Mucosa of descending colon (tissue), 3 donors: Measurements from ENCODE around the gene SOCS1. TPM values are rescaled to one million over a fixed set of nuclear protein-coding genes. Genes with fewer than 3 reads are reported as not detected.

ENCODE experiments used
- ATAC-seq: fragments of 200-7000 bp; cut with Tn5 transposase; one replicate; pipeline ENCODE4 v1.9.1; 2020; ENCODE audit warnings: mild to moderate bottlenecking, moderate library complexity
- DNase-seq, 3 donors: peaks; one replicate each; pipeline ENCODE4 v3.0.0-alpha.2; 2020
- H3K36me3 ChIP-seq: fragments of 200-600 bp; one replicate; pipeline ENCODE4 v1.8.0; 2021; ENCODE audit warnings: low read depth, mild to moderate bottlenecking
- H3K4me1 ChIP-seq: fragments of 200-600 bp; one replicate; pipeline ENCODE4 v1.8.0; 2021; ENCODE audit warnings: low read depth, mild to moderate bottlenecking
- H3K4me3 ChIP-seq: fragments of 200-600 bp; one replicate; pipeline ENCODE4 v1.8.0; 2021; ENCODE audit warnings: mild to moderate bottlenecking
- H3K9me3 ChIP-seq: fragments of 200-600 bp; one replicate; pipeline ENCODE4 v1.8.0; 2021; ENCODE audit warnings: mild to moderate bottlenecking
- CTCF ChIP-seq: fragments of 200-600 bp; IDR thresholded peaks from one replicate; pipeline ENCODE4 v1.8.0; 2022; ENCODE audit warnings: antibody characterized with exemption, mild to moderate bottlenecking
- intact Hi-C, 2 donors: fragments of 100-400 bp; cut with DNase I in 1 of 2; cut with micrococcal nuclease in 1 of 2; formaldehyde crosslinking; loops; one replicate each; pipeline versions ENCODE4 v1.11.0 to v1.11.1; 2022; cut with DNase I, micrococcal nuclease
- total RNA-seq, 3 donors: library from RNA; stranded (reverse); fragmentation: NEBNext Ultra II Directional in 2 of 3; extraction: Animal tissue kit (Norgen Biotek cat#: 25700) in 2 of 3; gene quantifications; one replicate each; pipeline versions ENCODE4 v1.2.1 to v1.2.4, GENCODE V29; 2021 to 2023
- donor health status: DM: no; HTN: no; CAD: no; lungs with moderate emphysema.
- donor health status: DM: no; HTN: no; CAD: no.
- donor health status: DM: no; HTN: yes; CAD: no.

The SOCS1 gene
- total RNA-seq, 3 donors from 2014 or later = 4.0 to 6.5 (median 4.1) TPM

GRCh38 chr16:11241480-11242204 is 14.4 kb downstream of the SOCS1 start:
- no peak overlapping the region for H3K4me3 ChIP-seq
- H3K4me1 ChIP-seq = no peaks in the 10 kb centered on the region
- intact Hi-C loops = no loop called here
- H3K9me3 ChIP-seq = no peaks in the 10 kb centered on the region
- DNase-seq = no peak
- H3K36me3 ChIP-seq = no peaks in the 10 kb centered on the region
- no peak for ATAC-seq
- TF ChIP-seq CTCF = no peak

- ATAC-seq = peak; percentile 53
These were observed 15.1 kb downstream of the SOCS1 start for GRCh38 chr16:11240636-11241473.

GRCh38 chr16:11239644-11240632 is 16.1 kb downstream of the SOCS1 start:
- no peak for TF ChIP-seq CTCF
- no peak overlapping the region for H3K4me3 ChIP-seq
- DNase-seq = no peak
- H3K36me3 ChIP-seq = no peaks in the 10 kb centered on the region
- H3K4me1 ChIP-seq = peaks cover 3% of the 10 kb centered on the region
- ATAC-seq = no peak
- intact Hi-C loops = no loop called here
- H3K9me3 ChIP-seq = no peaks in the 10 kb centered on the region

More at GRCh38 chr16:11240636-11241473, 15.1 kb downstream of the SOCS1 start:
- intact Hi-C loops = no loop called here
- H3K36me3 ChIP-seq = no peaks in the 10 kb centered on the region
- H3K4me1 ChIP-seq = no peaks in the 10 kb centered on the region
- no peak for DNase-seq
- no peak overlapping the region for H3K4me3 ChIP-seq
- no peak for TF ChIP-seq CTCF
- no peaks in the 10 kb centered on the region for H3K9me3 ChIP-seq

- DNase-seq (no peak), ATAC-seq (no peak)
- no peak for TF ChIP-seq CTCF
- Histone ChIP-seq H3K36me3 (no peaks in the 10 kb centered on the region), H3K4me3 (no peak overlapping the region), H3K4me1 (peaks cover 3% of the 10 kb centered on the region), H3K9me3 (no peaks in the 10 kb centered on the region)
- intact Hi-C loops = no loop called here
These were observed 17.5 kb downstream of the SOCS1 start for GRCh38 chr16:11238272-11239202.
